GM11168 (cell line): ENCODE results near the gene PTPRH.
"Not testable (repeated sequence)": the region's sequence is repeated elsewhere in the genome, so short reads cannot be mapped to it uniquely, and the experiment has no call there.

Experiments
- in situ Hi-C: fragments of 300-500 bp; cut with MboI; formaldehyde crosslinking; loops from one replicate; pipeline ENCODE4 v1.12.0; 2022; ENCODE audit warnings: low sequenced_read_pairs; ENCODE audit not compliant: unreplicated experiment

PTPRH gene

GRCh38 chr19:55226273-55226672, 17.0 kb upstream of the PTPRH start:
- in situ Hi-C loops = no loop called here

- in situ Hi-C loops = no loop called here
Measured at GRCh38 chr19:55225415-55225958, 16.2 kb upstream of the PTPRH start.

GRCh38 chr19:55224679-55225414, 15.5 kb upstream of the PTPRH start:
- in situ Hi-C loops = not testable (repeated sequence)

- in situ Hi-C loops = no loop called here
Measured at GRCh38 chr19:55224038-55224665, 14.9 kb upstream of the PTPRH start.

- in situ Hi-C loops = no loop called here
Measured at GRCh38 chr19:55223291-55224037, 14.2 kb upstream of the PTPRH start.

- in situ Hi-C loops = no loop called here
Measured at GRCh38 chr19:55220525-55220924, 11.2 kb upstream of the PTPRH start.

- in situ Hi-C loops = no loop called here
Measured at GRCh38 chr19:55216461-55217198, 7.3 kb upstream of the PTPRH start.

GRCh38 chr19:55213547-55213946, 4.2 kb upstream of the PTPRH start:
- in situ Hi-C loops = no loop called here

- in situ Hi-C loops = no loop called here
Measured at GRCh38 chr19:55212447-55212846, 3.1 kb upstream of the PTPRH start.

- in situ Hi-C loops = no loop called here
Measured at GRCh38 chr19:55209693-55210472, 582 bp upstream of the PTPRH start.

GRCh38 chr19:55206664-55207500, 2.4 kb downstream of the PTPRH start:
- in situ Hi-C loops = no loop called here

- in situ Hi-C loops = not testable (repeated sequence)
Measured at GRCh38 chr19:55202199-55202598, 7.1 kb downstream of the PTPRH start.

GRCh38 chr19:55199620-55200204, 9.6 kb downstream of the PTPRH start:
- in situ Hi-C loops = no loop called here

- in situ Hi-C loops = no loop called here
Measured at GRCh38 chr19:55198651-55199050, 10.7 kb downstream of the PTPRH start.

- in situ Hi-C loops = no loop called here
Measured at GRCh38 chr19:55197528-55197927, 11.8 kb downstream of the PTPRH start.

GRCh38 chr19:55196803-55197202, 12.5 kb downstream of the PTPRH start:
- in situ Hi-C loops = no loop called here

GRCh38 chr19:55193481-55193880, 15.8 kb downstream of the PTPRH start:
- in situ Hi-C loops = no loop called here

GRCh38 chr19:55189403-55189835, 19.9 kb downstream of the PTPRH start:
- in situ Hi-C loops = no loop called here
